ENCODE results near the gene RNASE8.

- TF ChIP-seq, protein P1, sequence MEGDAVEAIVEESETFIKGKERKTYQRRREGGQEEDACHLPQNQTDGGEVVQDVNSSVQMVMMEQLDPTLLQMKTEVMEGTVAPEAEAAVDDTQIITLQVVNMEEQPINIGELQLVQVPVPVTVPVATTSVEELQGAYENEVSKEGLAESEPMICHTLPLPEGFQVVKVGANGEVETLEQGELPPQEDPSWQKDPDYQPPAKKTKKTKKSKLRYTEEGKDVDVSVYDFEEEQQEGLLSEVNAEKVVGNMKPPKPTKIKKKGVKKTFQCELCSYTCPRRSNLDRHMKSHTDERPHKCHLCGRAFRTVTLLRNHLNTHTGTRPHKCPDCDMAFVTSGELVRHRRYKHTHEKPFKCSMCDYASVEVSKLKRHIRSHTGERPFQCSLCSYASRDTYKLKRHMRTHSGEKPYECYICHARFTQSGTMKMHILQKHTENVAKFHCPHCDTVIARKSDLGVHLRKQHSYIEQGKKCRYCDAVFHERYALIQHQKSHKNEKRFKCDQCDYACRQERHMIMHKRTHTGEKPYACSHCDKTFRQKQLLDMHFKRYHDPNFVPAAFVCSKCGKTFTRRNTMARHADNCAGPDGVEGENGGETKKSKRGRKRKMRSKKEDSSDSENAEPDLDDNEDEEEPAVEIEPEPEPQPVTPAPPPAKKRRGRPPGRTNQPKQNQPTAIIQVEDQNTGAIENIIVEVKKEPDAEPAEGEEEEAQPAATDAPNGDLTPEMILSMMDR (conservative IDR thresholded peaks at IDR 0.05; ENCODE audit: low read depth, low read length): no peak
- no peak for TF ChIP-seq CEBPB (IDR thresholded peaks at IDR 0.05; ENCODE audit: low read depth, low read length)
- no peak for TF ChIP-seq POLR2A (IDR thresholded peaks at IDR 0.05; ENCODE audit: low read depth, low read length)
- no peak for TF ChIP-seq BHLHE40 (IDR thresholded peaks at IDR 0.05; ENCODE audit: low read depth, low read length)
- TF ChIP-seq RAD21 (IDR thresholded peaks at IDR 0.05; ENCODE audit: low read length): no peak
- TF ChIP-seq CHD1 (IDR thresholded peaks at IDR 0.05; ENCODE audit: low read depth, low read length): no peak
- TF ChIP-seq FOS (IDR thresholded peaks at IDR 0.05; ENCODE audit: low read depth, low read length): no peak
- TF ChIP-seq MAZ (IDR thresholded peaks at IDR 0.05; ENCODE audit: borderline replicate concordance, low read depth, low read length): no peak
- TF ChIP-seq RFX5 (IDR thresholded peaks at IDR 0.05; ENCODE audit: low read depth, low read length): no peak
- TF ChIP-seq MXI1 (IDR thresholded peaks at IDR 0.05; ENCODE audit: borderline replicate concordance, low read depth, low read length): no peak
- TF ChIP-seq MAFK (IDR thresholded peaks at IDR 0.05; ENCODE audit: low read depth, low read length): no peak
- peak; percentile 82 for TF ChIP-seq USF2 (IDR thresholded peaks at IDR 0.05; ENCODE audit: low read depth, low read length)
Measured at GRCh38 chr14:21103411-21103709, 45.7 kb downstream of the RNASE8 start.
